HFF-Myc (cell line): ENCODE results near the gene RPAP3.

Source experiments
- DNase-seq: peaks from one replicate; pipeline ENCODE4 v3.0.0-alpha.2; 2011; ENCODE audit warnings: low read depth; ENCODE audit errors: extremely low read depth
- H3K4me3 ChIP-seq: replicated peaks from 2 replicates; pipeline ENCODE4 v1.5.1; 2011; ENCODE audit warnings: low read depth, mild to moderate bottlenecking, control low read depth, low read length
- CTCF ChIP-seq: IDR thresholded peaks from 2 replicates; pipeline ENCODE4 v1.5.1; 2012; ENCODE audit warnings: mild to moderate bottlenecking, low read depth, low read length, control low read depth; ENCODE audit errors: missing control alignments

RPAP3 gene

GRCh38 chr12:47715877-47716548, 10.2 kb upstream of the RPAP3 start:
- no peak for DNase-seq
- H3K4me3 ChIP-seq, result no peak overlapping the region
- TF ChIP-seq CTCF, result no peak

GRCh38 chr12:47715393-47715876, 9.6 kb upstream of the RPAP3 start:
- no peak overlapping the region for H3K4me3 ChIP-seq
- no peak for DNase-seq
- TF ChIP-seq CTCF, result peak; percentile 77

GRCh38 chr12:47714826-47715386, 9.1 kb upstream of the RPAP3 start:
- H3K4me3 ChIP-seq, result no peak overlapping the region
- no peak for TF ChIP-seq CTCF

GRCh38 chr12:47712171-47712570, 6.3 kb upstream of the RPAP3 start:
- no peak for TF ChIP-seq CTCF
- no peak overlapping the region for H3K4me3 ChIP-seq
- no peak for DNase-seq

More at GRCh38 chr12:47714826-47715386, 9.1 kb upstream of the RPAP3 start:
- DNase-seq, result no peak

- no peak for TF ChIP-seq CTCF
- DNase-seq, result no peak
- no peak overlapping the region for H3K4me3 ChIP-seq
Measured at GRCh38 chr12:47711448-47711847, 5.6 kb upstream of the RPAP3 start.

- DNase-seq, result no peak
- TF ChIP-seq CTCF, result no peak
- no peak overlapping the region for H3K4me3 ChIP-seq
Measured at GRCh38 chr12:47710278-47710677, 4.4 kb upstream of the RPAP3 start.
